Right renal cortex interstitium (tissue), 3 donors: ENCODE measurements around the gene SYT1. TPM values are rescaled to one million over a fixed set of nuclear protein-coding genes. Genes with fewer than 3 reads are reported as not detected.
"Not testable (repeated sequence)": the region's sequence is repeated elsewhere in the genome, so short reads cannot be mapped to it uniquely, and the experiment has no call there.

Experiments
- DNase-seq, 3 donors: peaks; one replicate each; pipeline ENCODE4 v3.0.0-alpha.2; 2013; ENCODE audit warnings: low read depth in 3 of 3, low spot score in 2 of 3
- polyA plus RNA-seq, 3 donors: library from polyadenylated mRNA; unstranded; fragments of 120-200 nt; gene quantifications; one replicate each; pipeline ENCODE4 v1.2.1, GENCODE V29; 2013; ENCODE audit not compliant: insufficient read length in 3 of 3

SYT1 gene
- polyA plus RNA-seq, 3 donors: 21.4 to 23.9 (median 21.8) TPM

- DNase-seq: no peak
These were observed 334.6 kb downstream of the SYT1 start for GRCh38 chr12:79199166-79199565.

GRCh38 chr12:79200176-79200575 is 335.6 kb downstream of the SYT1 start:
- DNase-seq: no peak

- no peak for DNase-seq
These were observed 338.6 kb downstream of the SYT1 start for GRCh38 chr12:79203058-79203647.

- no peak for DNase-seq
These were observed 342.3 kb downstream of the SYT1 start for GRCh38 chr12:79206871-79207270.

- DNase-seq: not testable (repeated sequence)
These were observed 345.8 kb downstream of the SYT1 start for GRCh38 chr12:79210403-79210802.

GRCh38 chr12:79217306-79217705 is 352.7 kb downstream of the SYT1 start:
- DNase-seq: no peak

GRCh38 chr12:79223210-79223609 is 358.6 kb downstream of the SYT1 start:
- no peak for DNase-seq

- DNase-seq: no peak
These were observed 359.2 kb downstream of the SYT1 start for GRCh38 chr12:79223761-79224160.

- no peak for DNase-seq
These were observed 362.5 kb downstream of the SYT1 start for GRCh38 chr12:79227091-79227490.

GRCh38 chr12:79227646-79228045 is 363.1 kb downstream of the SYT1 start:
- DNase-seq: no peak

- DNase-seq: no peak
These were observed 368.8 kb downstream of the SYT1 start for GRCh38 chr12:79233341-79233781.

GRCh38 chr12:79236920-79237319 is 372.3 kb downstream of the SYT1 start:
- DNase-seq: no peak

- no peak for DNase-seq
These were observed 373.7 kb downstream of the SYT1 start for GRCh38 chr12:79238246-79238645.

- DNase-seq: no peak
These were observed 382.9 kb downstream of the SYT1 start for GRCh38 chr12:79247494-79247893.

GRCh38 chr12:79250186-79250585 is 385.6 kb downstream of the SYT1 start:
- no peak for DNase-seq

- no peak for DNase-seq
These were observed 386.6 kb downstream of the SYT1 start for GRCh38 chr12:79250960-79251755.

GRCh38 chr12:79252358-79253075 is 387.9 kb downstream of the SYT1 start:
- no peak for DNase-seq

GRCh38 chr12:79255288-79255687 is 390.7 kb downstream of the SYT1 start:
- DNase-seq: no peak

GRCh38 chr12:79260923-79261322 is 396.3 kb downstream of the SYT1 start:
- no peak for DNase-seq

GRCh38 chr12:79262938-79263337 is 398.4 kb downstream of the SYT1 start:
- no peak for DNase-seq

- peak in 1 of 3 donors; percentile 13 for DNase-seq
These were observed 402.0 kb downstream of the SYT1 start for GRCh38 chr12:79266343-79267144.
